HL-60 (cell line): ENCODE results near the gene KMT2C.

ENCODE experiments used
- GABPA ChIP-seq: IDR thresholded peaks from 2 replicates; pipeline ENCODE4 v1.6.1; 2012; ENCODE audit warnings: low read depth
- POLR2AphosphoS5 ChIP-seq: IDR thresholded peaks from 2 replicates; pipeline ENCODE4 v1.6.1; 2012; ENCODE audit warnings: low read depth
- TF ChIP-seq, protein P1 (sequence below): IDR thresholded peaks from one replicate; pipeline ENCODE4 v1.5.1; 2011; ENCODE audit warnings: low read length, control low read depth, inconsistent platforms; ENCODE audit not compliant: insufficient read depth
- TF ChIP-seq, protein P2 (sequence below): IDR thresholded peaks from 2 replicates; pipeline ENCODE4 v1.6.1; 2012; ENCODE audit warnings: low read depth; ENCODE audit not compliant: insufficient replicate concordance

DNA sequence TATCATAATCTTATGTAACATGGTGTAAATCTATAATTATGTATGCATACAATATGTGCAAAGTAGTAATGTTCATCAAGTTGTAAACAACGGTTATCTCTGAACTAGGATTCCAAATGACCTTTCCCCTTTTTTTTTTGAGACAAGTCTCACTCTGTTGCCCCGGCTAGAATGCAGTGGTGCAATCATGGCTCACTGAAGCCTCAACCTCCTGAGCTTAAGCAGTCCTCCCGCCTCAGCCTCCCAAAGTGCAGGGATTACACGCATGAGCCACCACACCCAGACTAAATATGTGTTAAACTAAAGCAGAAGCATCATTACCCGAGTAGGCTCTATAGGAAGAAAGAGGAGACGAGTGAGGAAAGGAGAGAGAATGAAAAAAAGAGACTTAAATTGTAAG is 7.8 kb upstream of the KMT2C start:
- TF ChIP-seq, protein P1, sequence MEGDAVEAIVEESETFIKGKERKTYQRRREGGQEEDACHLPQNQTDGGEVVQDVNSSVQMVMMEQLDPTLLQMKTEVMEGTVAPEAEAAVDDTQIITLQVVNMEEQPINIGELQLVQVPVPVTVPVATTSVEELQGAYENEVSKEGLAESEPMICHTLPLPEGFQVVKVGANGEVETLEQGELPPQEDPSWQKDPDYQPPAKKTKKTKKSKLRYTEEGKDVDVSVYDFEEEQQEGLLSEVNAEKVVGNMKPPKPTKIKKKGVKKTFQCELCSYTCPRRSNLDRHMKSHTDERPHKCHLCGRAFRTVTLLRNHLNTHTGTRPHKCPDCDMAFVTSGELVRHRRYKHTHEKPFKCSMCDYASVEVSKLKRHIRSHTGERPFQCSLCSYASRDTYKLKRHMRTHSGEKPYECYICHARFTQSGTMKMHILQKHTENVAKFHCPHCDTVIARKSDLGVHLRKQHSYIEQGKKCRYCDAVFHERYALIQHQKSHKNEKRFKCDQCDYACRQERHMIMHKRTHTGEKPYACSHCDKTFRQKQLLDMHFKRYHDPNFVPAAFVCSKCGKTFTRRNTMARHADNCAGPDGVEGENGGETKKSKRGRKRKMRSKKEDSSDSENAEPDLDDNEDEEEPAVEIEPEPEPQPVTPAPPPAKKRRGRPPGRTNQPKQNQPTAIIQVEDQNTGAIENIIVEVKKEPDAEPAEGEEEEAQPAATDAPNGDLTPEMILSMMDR = no peak
- TF ChIP-seq POLR2AphosphoS5 (no peak), GABPA (no peak)
- TF ChIP-seq, protein P2, sequence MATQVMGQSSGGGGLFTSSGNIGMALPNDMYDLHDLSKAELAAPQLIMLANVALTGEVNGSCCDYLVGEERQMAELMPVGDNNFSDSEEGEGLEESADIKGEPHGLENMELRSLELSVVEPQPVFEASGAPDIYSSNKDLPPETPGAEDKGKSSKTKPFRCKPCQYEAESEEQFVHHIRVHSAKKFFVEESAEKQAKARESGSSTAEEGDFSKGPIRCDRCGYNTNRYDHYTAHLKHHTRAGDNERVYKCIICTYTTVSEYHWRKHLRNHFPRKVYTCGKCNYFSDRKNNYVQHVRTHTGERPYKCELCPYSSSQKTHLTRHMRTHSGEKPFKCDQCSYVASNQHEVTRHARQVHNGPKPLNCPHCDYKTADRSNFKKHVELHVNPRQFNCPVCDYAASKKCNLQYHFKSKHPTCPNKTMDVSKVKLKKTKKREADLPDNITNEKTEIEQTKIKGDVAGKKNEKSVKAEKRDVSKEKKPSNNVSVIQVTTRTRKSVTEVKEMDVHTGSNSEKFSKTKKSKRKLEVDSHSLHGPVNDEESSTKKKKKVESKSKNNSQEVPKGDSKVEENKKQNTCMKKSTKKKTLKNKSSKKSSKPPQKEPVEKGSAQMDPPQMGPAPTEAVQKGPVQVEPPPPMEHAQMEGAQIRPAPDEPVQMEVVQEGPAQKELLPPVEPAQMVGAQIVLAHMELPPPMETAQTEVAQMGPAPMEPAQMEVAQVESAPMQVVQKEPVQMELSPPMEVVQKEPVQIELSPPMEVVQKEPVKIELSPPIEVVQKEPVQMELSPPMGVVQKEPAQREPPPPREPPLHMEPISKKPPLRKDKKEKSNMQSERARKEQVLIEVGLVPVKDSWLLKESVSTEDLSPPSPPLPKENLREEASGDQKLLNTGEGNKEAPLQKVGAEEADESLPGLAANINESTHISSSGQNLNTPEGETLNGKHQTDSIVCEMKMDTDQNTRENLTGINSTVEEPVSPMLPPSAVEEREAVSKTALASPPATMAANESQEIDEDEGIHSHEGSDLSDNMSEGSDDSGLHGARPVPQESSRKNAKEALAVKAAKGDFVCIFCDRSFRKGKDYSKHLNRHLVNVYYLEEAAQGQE = no peak
